Myocyte (in vitro differentiated cells): ENCODE results near the gene TMEM164. TPM values are rescaled to one million over a fixed set of nuclear protein-coding genes. Genes with fewer than 3 reads are reported as not detected.
"Not testable (repeated sequence)": the region's sequence is repeated elsewhere in the genome, so short reads cannot be mapped to it uniquely, and the experiment has no call there.

Experiments used
- DNase-seq: peaks from one replicate; pipeline ENCODE4 v3.0.0-alpha.2; 2012; ENCODE audit warnings: low read depth
- polyA plus RNA-seq: library from polyadenylated mRNA; unstranded; fragments of >200 nt; gene quantifications from one replicate; pipeline ENCODE4 v1.2.1, GENCODE V29; 2012; ENCODE audit warnings: missing spikeins
- total RNA-seq: library from RNA; depleted of rRNA; stranded (reverse); fragments of >200 nt; gene quantifications from 2 replicates; pipeline ENCODE4 v1.2.3, GENCODE V29; 2014

TMEM164 gene
- 21.6 and 21.8 TPM in 2 replicates for total RNA-seq
- 7.7 TPM for polyA plus RNA-seq

- DNase-seq, result peak; percentile 79
Measured at GRCh38 chrX:110002300-110003166, at the start of gene TMEM164. TMEM164 (plus strand) TSS chrX:110003114; CDS start chrX:110003775, 661 bp downstream.

DNA sequence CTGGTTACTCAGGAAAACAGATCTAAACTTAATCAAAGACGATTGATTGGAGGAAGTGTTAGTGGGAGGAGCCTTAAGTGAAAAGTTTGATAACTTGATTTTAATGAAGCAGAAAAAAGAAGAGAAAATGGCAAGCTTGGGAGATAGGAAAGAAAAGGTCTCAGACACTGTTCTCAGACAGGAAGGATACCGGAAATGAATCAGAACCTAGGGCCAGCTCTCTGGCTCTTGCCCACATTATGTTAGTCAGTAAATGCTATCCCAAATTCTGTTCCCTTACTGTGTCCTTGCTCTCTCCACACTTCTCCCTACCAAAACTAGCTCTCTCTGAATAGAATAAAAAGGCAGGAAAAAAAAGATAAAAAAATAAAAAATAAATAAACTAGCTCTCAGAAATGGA lies 48.6 kb upstream of the TMEM164 start:
- no peak for DNase-seq

DNA sequence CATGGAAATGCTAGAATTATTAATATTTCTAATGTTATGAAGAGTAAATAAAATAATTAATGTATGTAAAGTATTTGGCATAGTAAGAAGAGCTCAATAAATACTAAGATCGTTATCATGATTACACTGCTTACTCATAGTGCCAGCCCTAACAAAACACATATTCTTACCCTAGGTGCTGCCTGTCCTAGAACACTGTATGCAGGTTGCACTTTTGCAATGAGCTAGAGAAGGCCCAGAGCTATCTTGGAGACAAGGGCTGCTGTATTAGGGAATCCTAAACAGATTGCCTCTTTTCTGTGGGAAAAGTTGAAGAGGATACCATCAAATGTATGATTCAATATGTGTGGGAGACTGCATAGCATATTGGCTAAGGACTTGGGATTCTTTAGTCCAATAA lies 48.0 kb upstream of the TMEM164 start:
- no peak for DNase-seq

- DNase-seq, result no peak
Measured at GRCh38 chrX:109958266-109958665, 44.6 kb upstream of the TMEM164 start.

DNA sequence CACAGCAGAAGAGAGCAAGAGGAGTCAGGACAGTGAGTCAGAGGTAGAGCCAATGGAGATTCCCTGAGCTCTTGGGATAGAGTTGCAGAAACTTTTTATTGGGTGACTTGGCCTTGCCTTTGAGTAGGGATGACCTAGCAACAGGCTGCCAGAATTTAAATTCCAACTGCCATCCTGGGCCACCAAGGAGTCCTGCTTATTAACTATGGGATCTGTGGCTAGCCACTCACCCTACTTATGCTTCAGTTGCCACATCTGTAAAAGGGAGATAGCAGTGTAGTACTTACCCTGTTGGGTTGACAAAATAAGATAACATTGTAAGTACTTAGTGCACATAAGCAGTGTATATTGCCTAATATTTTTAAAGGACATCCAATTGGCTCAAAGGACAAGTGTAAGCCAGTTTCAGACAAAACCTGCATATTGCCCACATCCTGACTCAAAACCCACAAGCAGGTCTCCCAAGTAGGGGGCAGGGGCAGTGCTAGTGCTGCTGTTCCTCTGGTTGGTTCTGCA lies 43.5 kb upstream of the TMEM164 start:
- DNase-seq, result no peak

DNA sequence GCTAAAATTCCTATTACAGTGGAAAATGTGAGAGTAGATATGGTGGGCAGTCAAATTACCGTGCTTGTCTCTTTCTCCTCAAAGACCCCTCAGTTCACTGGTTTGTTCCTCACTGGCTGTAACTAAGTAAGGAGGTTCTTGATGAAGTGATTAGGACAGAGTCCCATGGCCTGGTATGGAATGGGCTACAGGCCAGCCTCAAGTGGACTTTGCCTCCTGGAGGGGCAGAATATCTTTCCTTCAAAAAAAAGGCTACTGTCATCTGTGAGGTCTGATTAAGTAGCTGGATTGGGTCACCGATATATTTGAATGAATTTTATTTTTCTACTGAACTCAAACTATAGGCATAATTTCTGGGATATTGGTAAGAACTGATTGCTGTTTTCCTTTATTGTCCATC lies 38.5 kb upstream of the TMEM164 start:
- DNase-seq, result no peak

GRCh38 chrX:109966246-109966645 lies 36.7 kb upstream of the TMEM164 start:
- DNase-seq, result no peak

DNA sequence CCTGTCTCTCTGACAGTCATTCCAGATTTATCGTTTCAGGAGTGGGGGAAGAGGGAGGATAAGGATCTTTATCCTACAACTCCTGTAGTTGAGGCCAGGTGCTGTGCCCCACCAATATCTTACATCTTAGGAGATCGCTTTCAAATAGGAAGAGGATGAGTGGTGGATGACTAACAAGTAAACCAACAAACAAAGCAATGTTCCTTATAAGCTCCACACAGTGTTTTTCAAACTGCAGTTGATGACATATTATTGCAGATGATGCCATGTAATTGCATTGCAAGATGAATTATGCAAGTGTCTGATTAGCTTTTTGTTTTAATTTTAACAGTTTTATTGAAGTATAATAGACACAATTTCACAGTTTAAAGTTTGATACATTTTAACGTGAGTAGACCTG lies 35.8 kb upstream of the TMEM164 start:
- no peak for DNase-seq

DNA sequence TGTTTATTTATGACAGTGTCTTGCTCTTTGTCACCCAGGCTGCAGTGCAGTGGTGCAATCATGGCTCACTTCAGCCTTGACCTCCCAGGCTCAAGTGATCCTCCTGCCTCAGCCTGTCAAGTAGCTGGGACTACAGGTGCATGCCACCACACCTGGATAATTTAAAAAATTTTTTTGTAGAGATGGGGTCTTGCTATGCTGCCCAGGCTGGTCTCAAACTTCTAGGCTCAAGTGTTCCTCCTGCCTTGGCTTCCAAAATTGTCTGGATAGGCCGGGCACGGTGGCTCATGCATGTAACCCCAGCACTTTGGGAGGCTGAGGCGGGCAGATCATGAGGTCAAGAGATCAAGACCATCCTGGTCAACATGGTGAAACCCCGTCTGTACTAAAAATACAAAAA lies 32.1 kb upstream of the TMEM164 start:
- DNase-seq, result not testable (repeated sequence)

DNA sequence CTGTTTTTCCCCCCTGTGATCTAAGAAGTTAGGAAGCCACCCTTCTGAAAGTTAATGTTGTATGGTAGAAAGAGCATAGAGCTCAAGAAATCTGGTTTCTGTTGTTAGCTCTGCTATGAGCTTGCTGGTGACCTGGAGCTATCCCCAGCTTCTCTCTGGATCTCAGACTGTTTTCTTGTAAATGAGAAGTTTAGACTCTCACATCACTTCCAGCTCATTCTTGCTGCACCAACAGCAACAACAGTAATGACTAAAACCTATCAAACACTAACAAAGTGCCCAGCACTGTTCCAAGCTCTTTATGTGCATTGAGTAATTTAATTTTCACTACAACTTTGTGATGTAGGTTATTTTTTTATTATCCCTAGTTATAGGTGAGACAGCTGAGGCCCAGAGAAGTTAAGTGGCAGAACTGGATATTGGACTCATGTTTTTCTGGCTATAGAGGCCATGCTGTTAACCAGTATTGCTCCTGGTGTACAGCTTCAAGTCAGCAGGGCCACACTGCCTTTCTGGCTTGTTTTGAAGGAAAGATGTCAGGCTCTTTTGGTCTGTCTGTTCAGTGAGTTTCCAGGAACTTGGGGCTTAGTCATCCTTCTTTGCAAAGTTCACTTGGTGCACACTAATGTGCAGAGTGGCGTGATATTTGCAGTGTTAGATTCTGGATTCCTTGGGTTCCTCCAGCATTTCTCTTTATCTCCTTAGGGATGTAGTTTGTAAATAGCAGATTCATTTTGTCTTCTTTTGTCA lies 27.8 kb upstream of the TMEM164 start:
- no peak for DNase-seq

DNA sequence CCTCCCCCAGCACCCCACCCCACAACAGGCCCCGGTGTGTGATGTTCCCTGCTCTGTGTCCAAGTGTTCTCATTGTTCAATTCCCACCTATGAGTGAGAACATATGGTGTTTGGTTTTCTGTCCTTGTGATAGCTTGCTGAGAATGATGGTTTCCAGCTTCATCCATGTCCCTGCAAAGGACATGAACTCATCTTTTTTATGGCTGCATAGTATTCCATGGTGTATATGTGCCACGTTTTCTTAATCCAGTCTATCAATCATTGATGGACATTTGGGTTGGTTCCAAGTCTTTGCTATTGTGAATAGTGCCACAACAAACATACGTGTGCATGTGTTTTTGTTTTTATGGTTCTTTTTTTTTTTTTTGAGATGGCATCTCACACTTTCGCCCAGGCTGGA lies 17.7 kb upstream of the TMEM164 start:
- DNase-seq, result not testable (repeated sequence)

DNA sequence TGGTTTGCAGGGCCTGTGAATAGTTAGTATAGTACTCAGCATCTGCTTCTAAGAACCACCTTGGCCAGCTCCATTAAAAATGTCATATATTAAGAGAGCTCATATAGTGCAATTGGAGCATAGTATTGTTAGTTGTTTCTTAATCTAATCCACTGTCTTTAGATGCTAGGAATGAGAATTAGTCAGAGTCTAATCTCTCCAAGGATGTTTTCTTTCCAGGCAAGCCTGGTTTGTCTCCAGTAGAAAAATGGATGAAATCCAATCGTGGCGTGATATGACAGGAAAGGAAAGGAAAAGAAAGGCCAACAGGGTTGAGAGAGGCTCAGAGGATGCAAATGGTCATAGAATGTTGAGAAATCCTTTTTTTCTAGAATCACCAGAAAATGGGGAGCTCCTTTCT lies 15.0 kb upstream of the TMEM164 start:
- no peak for DNase-seq

DNA sequence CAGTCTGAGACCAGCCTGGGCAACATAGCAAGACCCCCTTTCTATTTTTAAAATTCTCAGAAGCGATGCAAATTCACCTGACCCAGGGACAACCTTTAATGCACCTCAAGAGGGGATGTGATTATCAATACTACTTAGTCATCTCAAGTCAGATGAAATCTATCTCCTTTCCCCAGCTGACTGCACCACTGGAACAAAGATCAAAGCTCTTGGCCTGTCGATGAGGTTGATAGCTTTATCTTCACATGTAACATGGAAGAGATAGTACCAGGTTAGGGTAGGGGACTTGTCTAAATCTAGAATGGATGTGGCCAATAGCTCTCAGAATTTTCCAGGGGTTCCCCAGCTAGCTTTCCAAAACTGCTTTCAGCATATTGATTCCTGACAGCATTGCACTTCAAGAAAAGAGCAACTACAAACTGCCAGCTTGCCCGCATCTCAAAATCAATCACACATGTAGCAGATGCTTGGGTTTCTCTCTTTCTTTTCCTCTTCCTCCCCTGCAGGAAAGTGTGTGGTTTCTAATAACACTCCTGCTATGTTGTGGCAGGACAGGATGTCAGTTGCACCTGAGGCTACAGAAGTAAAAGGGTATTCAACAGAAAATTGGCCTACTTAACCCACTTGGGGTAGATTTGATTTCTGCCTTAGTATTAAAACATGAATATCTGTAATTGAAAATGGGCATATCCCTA lies 12.2 kb upstream of the TMEM164 start:
- DNase-seq, result no peak

DNA sequence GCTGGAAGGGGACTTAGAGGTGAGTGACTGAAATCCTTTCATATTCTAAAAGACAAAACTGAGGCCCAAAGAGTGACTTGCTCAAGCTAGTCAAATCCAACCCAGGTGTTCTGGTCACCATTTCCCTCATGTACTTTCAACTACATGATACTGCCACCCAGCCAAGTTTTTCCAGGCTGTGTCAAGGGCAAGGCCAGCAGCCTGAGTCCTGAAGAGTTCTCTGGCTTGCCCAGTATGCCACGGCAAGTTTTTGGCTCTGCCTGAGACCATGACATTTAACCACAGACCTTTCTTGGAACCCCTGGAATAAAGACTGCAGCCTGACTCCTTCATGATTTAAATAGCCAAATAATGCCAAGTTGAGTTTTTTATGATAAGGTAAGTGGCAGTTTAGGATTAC lies 10.7 kb upstream of the TMEM164 start:
- DNase-seq, result peak; percentile 28

- no peak for DNase-seq
Measured at GRCh38 chrX:109995155-109995554, 7.8 kb upstream of the TMEM164 start.

DNA sequence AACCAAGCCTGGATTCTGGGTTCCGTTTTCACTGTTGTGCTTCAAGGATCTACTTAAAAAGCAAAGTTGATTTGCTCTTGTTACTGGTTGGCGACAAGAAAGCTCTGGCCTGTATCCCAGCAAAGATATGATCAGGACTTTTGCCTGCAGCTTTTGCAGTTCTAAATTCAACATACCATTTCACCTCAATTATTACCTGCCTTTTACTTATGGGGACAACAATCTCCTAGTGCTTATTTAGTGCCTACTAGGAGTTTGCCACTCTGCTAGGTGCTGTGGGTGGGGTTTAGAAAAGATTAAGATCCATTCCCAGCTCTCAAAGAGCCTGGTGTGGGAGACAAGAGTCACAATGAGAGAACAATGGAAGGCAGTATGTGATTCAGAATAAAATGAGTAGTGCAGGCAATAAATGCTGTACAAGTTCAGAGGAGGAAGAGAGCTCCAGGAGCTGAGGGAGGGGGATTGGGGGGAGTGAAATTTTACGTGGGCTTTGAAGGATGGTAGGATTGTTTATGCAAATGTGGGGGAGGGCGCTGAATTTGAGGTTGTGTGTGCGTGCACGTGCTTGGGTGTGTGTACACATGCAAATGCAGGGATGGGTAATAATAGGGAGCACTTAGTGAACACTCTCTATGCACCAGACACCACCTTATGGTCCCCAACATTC lies 5.0 kb upstream of the TMEM164 start:
- no peak for DNase-seq

GRCh38 chrX:110000000-110000399 lies 2.9 kb upstream of the TMEM164 start:
- no peak for DNase-seq

DNA sequence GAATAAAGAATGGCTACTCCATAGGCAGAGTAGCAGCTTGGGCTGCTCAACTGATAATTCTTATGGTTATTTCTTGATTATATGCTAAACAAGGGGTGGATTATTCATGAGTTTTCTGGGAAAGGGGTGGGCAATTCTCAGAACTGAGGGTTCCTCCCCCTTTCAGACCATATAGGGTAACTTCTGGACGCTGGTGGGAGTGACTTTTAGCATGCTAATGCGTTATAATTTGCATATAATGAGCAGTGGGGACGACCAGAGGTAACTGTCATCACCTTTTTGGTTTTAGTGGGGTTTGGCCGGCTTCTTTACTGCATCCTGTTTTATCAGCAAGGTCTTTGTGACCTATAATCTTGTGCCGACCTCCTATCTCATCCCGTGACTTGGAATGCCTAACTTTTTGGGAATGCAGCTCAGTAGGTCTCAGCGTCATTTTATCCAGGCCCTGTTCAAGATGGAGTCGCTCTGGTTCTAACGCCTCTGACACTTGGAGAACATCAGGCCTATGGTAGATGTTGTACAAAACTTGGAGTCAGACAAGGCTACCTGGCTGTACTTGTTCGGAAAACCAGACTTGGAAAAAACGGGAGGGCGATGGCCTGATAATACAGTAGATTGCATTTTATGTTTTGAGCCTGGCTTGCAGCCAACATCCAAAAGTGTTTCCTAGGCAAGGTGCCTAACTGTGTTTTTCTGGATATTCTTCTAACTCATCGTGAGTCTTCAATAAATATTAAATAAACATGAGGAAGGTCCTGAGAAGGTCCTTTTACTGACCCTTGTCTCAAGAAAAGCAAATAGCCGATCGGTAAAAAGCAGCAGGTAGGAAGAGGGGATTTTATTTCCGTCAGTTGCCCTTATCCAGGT lies 1.8 kb upstream of the TMEM164 start:
- DNase-seq, result no peak

DNA sequence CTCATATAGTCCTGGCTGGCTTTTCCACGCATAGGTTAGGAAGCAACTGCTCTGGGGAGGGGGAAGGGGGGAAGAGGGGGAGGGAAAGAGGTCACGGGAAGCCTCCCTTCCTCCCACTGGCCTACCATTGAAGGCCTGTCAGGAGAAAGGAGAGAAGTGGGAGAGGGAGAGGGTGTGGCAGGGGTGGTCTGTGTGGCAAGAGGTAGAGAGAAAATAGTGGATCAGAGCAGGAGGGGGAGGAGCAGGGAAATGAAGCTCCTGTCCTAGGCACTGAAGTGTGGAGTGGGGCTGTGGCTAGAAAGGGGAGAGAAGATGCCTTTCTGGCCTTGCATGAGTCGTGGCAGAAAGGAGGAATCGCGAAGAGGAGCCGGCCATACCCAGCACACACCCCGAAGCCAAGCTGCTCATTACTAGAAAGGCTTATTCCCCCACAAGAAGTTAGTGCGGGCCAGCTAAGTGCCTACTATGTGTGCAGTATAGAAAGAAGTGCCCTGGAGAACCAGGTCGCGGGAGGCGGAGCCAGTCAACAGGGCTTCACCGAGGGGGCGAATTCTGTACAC lies 1.1 kb upstream of the TMEM164 start:
- DNase-seq, result no peak
